Activated naive CD8-positive, alpha-beta T cell treated with anti-CD3 and anti-CD28 coated beads, Interleukin-2, amount 50 U/mL, for 24 hours (primary cell): ENCODE measurements around the gene RBMS2.
"Not testable (repeated sequence)": the region's sequence is repeated elsewhere in the genome, so short reads cannot be mapped to it uniquely, and the experiment has no call there.

ENCODE experiments used
- ATAC-seq: fragments of 150-1000 bp; cut with Tn5 transposase; one replicate; pipeline ENCODE4 v1.10.0; 2021
- DNase-seq: peaks from one replicate; pipeline ENCODE4 v3.0.0; 2021
- H3K27ac Mint-ChIP-seq: one replicate; pipeline ENCODE4 v1.8.0; 2021; ENCODE audit warnings: mild to moderate bottlenecking, mixed read lengths
- H3K27me3 Mint-ChIP-seq: one replicate; pipeline ENCODE4 v1.8.0; 2021; ENCODE audit warnings: mixed read lengths
- H3K36me3 Mint-ChIP-seq: one replicate; pipeline ENCODE4 v1.8.0; 2021; ENCODE audit warnings: low read depth, mixed read lengths
- H3K4me1 Mint-ChIP-seq: one replicate; pipeline ENCODE4 v1.8.0; 2021; ENCODE audit warnings: mixed read lengths
- H3K4me3 Mint-ChIP-seq: one replicate; pipeline ENCODE4 v1.8.0; 2021; ENCODE audit warnings: mild to moderate bottlenecking, moderate library complexity, mixed read lengths
- H3K9me3 Mint-ChIP-seq: one replicate; pipeline ENCODE4 v1.8.0; 2021; ENCODE audit warnings: mixed read lengths

The RBMS2 gene

DNA sequence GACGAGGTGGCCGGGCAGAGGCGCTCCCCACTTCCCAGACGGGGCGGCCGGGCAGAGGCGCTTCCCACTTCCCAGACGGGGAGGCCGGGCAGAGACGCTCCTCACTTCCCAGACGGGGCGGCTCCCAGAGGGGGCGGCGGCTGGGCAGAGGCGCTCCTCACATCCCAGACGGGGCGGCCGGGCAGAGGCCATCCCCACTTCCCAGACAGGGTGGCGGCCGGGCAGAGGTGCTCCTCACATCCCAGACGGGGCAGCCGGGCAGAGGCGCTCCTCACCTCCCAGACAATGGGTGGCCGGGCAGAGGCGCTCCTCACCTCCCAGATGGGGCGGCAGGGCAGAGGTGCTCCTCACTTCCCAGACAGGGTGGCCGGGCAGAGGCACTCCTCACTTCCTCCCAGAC is 27.1 kb upstream of the RBMS2 start:
- H3K9me3 Mint-ChIP-seq, H3K27ac Mint-ChIP-seq, DNase-seq, H3K4me3 Mint-ChIP-seq, ATAC-seq, H3K4me1 Mint-ChIP-seq, H3K36me3 Mint-ChIP-seq: not testable (repeated sequence)
- H3K27me3 Mint-ChIP-seq, result peaks cover 30% of the 10 kb centered on the region

DNA sequence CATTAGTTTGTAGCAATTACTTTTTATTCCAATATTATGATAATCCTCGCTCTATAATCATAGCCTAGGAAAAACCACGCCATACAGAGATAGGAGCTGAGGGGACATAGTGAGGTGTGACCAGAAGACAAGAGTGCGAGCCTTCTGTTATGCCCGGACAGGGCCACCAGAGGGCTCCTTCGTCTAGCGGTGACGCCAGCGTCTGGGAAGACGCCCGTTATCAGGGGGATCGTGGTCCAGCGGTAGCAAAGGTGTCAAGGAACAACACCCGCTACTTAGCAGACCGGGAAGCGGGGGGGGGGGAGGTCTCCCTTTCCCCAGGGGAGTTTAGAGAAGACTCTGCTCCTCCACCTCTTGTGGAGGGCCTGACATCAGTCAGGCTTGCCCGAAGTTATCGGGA is 24.9 kb upstream of the RBMS2 start:
- peaks cover 16% of the 10 kb centered on the region for H3K27me3 Mint-ChIP-seq
- H3K4me3 Mint-ChIP-seq, H3K4me1 Mint-ChIP-seq, H3K27ac Mint-ChIP-seq, ATAC-seq, H3K9me3 Mint-ChIP-seq, H3K36me3 Mint-ChIP-seq: not testable (repeated sequence)
- peak; percentile 57 for DNase-seq

- H3K9me3 Mint-ChIP-seq, H3K4me3 Mint-ChIP-seq, DNase-seq, H3K36me3 Mint-ChIP-seq, H3K27ac Mint-ChIP-seq, H3K4me1 Mint-ChIP-seq, ATAC-seq: not testable (repeated sequence)
- H3K27me3 Mint-ChIP-seq, result peaks cover 12% of the 10 kb centered on the region
These were observed 23.3 kb upstream of the RBMS2 start for GRCh38 chr12:56498126-56498902.

- ATAC-seq, H3K36me3 Mint-ChIP-seq, H3K4me3 Mint-ChIP-seq, DNase-seq, H3K9me3 Mint-ChIP-seq, H3K4me1 Mint-ChIP-seq, H3K27ac Mint-ChIP-seq, H3K27me3 Mint-ChIP-seq: not testable (repeated sequence)
These were observed 22.2 kb upstream of the RBMS2 start for GRCh38 chr12:56499452-56499851.

- H3K36me3 Mint-ChIP-seq, ATAC-seq, H3K4me1 Mint-ChIP-seq, DNase-seq, H3K4me3 Mint-ChIP-seq, H3K9me3 Mint-ChIP-seq, H3K27ac Mint-ChIP-seq: not testable (repeated sequence)
- H3K27me3 Mint-ChIP-seq, result peaks cover 11% of the 10 kb centered on the region
These were observed 21.7 kb upstream of the RBMS2 start for GRCh38 chr12:56499879-56500278.

DNA sequence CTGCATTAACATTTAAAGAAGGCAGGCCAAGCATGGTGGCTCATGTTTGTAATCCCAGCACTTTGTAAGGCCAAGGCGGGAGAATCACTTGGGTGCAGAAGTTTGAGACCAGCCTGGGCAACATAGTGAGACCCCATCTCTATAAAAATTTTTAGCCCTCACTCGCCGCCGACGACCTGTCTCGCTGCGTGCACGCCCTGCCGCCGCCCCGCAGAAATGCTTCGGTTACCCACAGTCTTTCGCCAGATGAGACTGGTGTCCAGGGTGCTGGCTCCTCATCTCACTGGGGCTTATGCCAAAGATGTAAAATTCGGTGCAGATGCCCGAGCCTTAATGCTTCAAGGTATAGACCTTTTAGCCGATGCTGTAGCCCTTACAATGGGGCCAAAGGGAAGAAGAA is 10.8 kb upstream of the RBMS2 start:
- Mint-ChIP-seq H3K27me3 (peaks cover 6% of the 10 kb centered on the region), H3K4me1 (no peaks in the 10 kb centered on the region), H3K4me3 (no peak overlapping the region), H3K27ac (no peak overlapping the region), H3K36me3 (no peaks in the 10 kb centered on the region), H3K9me3 (no peaks in the 10 kb centered on the region)
- ATAC-seq, result no peak
- no peak for DNase-seq

- not testable (repeated sequence) for H3K4me3 Mint-ChIP-seq, H3K36me3 Mint-ChIP-seq, H3K27me3 Mint-ChIP-seq, H3K27ac Mint-ChIP-seq, H3K4me1 Mint-ChIP-seq, DNase-seq, H3K9me3 Mint-ChIP-seq, ATAC-seq
These were observed 7.7 kb upstream of the RBMS2 start for GRCh38 chr12:56514014-56514318.

DNA sequence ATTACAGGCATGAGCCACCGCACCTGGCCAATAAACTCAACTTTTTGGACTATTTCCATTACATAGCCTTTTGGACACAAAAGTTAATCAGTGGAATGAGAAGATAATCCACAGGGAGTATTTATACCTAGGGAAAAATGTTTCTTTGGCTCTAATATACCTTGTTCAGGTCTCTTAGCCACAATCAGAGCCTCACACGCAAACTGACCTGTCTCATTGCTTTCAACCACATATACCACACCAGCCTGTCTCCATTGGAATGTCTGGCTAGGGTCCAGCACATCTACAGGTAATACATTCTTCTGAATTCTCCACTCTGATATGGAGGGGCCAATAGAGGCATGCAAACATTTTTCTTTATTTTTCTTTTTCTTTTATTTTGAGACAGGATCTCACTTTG is 3.8 kb upstream of the RBMS2 start:
- Mint-ChIP-seq H3K4me1 (peaks cover 31% of the 10 kb centered on the region), H3K27me3 (no peaks in the 10 kb centered on the region), H3K4me3 (no peak overlapping the region), H3K36me3 (no peaks in the 10 kb centered on the region), H3K27ac (no peak overlapping the region), H3K9me3 (no peaks in the 10 kb centered on the region)
- ATAC-seq, result no peak
- no peak for DNase-seq

DNA sequence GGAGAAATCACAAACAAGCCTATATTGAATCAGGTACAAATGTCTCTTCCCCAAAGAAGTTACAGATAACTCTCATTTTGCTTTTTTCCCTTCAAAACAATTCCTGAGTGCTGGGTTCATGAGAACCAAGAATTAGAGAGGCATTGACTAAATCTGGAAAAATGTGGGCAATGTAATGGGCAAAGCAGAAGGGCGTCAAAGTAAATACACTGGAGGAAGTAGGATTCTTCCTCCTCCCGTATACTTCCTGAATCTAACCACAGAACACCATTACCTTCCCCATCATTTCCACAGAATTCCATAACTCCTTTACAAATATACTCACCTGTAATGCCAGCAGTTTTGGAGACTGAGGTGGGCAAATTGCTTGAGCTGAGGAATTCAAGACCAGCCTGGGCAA is 3.0 kb upstream of the RBMS2 start:
- DNase-seq (no peak), ATAC-seq (no peak)
- peaks cover 33% of the 10 kb centered on the region for H3K4me1 Mint-ChIP-seq
- H3K36me3 Mint-ChIP-seq, result no peaks in the 10 kb centered on the region
- H3K4me3 Mint-ChIP-seq, result no peak overlapping the region
- no peak overlapping the region for H3K27ac Mint-ChIP-seq
- no peaks in the 10 kb centered on the region for H3K9me3 Mint-ChIP-seq
- no peaks in the 10 kb centered on the region for H3K27me3 Mint-ChIP-seq

- H3K9me3 Mint-ChIP-seq, result no peaks in the 10 kb centered on the region
- ATAC-seq (no peak), DNase-seq (no peak)
- H3K36me3 Mint-ChIP-seq, result no peaks in the 10 kb centered on the region
- no peaks in the 10 kb centered on the region for H3K27me3 Mint-ChIP-seq
- H3K27ac Mint-ChIP-seq, result no peak overlapping the region
- peaks cover 35% of the 10 kb centered on the region for H3K4me1 Mint-ChIP-seq
- H3K4me3 Mint-ChIP-seq, result no peak overlapping the region
These were observed 1.6 kb upstream of the RBMS2 start for GRCh38 chr12:56520048-56520447.

DNA sequence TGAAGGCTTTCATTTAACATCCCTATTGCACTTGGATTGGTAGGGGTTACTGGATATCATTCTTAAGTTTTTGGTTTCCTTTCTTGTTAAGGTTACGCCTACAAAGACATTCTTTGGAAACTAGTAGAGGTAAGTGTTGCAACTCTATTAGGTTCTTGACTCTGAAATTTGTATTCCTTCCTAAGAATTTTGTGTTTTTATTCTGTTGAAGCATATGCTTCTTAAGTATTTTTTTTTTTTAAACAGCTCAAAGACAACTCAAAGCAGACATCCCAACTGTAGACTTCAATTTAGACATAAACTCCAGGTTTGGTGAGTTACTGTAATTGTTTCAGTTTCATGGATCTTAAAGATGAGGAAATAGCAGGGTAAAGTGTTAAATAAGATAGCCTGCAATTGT is 1.1 kb upstream of the RBMS2 start:
- H3K4me1 Mint-ChIP-seq, result peaks cover 35% of the 10 kb centered on the region
- ATAC-seq, result no peak
- H3K36me3 Mint-ChIP-seq, result no peaks in the 10 kb centered on the region
- no peaks in the 10 kb centered on the region for H3K27me3 Mint-ChIP-seq
- DNase-seq, result no peak
- H3K27ac Mint-ChIP-seq, result no peak overlapping the region
- H3K4me3 Mint-ChIP-seq, result peak overlapping the region; percentile 80
- no peaks in the 10 kb centered on the region for H3K9me3 Mint-ChIP-seq

DNA sequence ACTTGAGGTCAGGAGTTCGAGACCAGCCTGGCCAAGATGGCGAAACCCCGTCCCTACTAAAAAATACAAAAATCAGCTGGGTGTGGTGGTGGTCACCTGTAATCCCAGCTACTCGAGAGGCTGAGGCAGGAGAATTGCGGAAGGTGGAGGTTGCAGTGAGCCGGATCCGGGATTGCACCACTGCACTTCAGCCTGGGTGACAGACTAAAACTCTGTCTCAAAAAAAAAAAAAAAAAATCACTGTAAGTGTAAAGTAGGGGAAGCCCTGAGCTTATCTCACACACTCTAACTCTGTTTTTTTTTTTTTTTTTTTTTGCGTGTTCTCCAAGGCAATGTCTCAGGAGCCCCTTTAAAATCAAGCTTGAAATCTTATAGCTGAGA is 421 bp upstream of the RBMS2 start:
- H3K36me3 Mint-ChIP-seq, result no peaks in the 10 kb centered on the region
- H3K27ac Mint-ChIP-seq, result peak overlapping the region; percentile 74
- H3K4me1 Mint-ChIP-seq, result peaks cover 35% of the 10 kb centered on the region
- peak overlapping the region; percentile 80 for H3K4me3 Mint-ChIP-seq
- H3K27me3 Mint-ChIP-seq, result no peaks in the 10 kb centered on the region
- DNase-seq (no peak), ATAC-seq (peak; percentile 6)
- no peaks in the 10 kb centered on the region for H3K9me3 Mint-ChIP-seq

GRCh38 chr12:56522411-56523193 is 982 bp downstream of the RBMS2 start:
- ATAC-seq (peak; percentile 83), DNase-seq (no peak)
- Mint-ChIP-seq H3K9me3 (no peaks in the 10 kb centered on the region), H3K27ac (peak overlapping the region; percentile 74), H3K4me3 (peak overlapping the region; percentile 80), H3K27me3 (no peaks in the 10 kb centered on the region), H3K36me3 (no peaks in the 10 kb centered on the region), H3K4me1 (peaks cover 35% of the 10 kb centered on the region)

- no peak overlapping the region for H3K4me3 Mint-ChIP-seq
- DNase-seq, result no peak
- H3K4me1 Mint-ChIP-seq, result peaks cover 1% of the 10 kb centered on the region
- no peak overlapping the region for H3K27ac Mint-ChIP-seq
- ATAC-seq, result no peak
- no peaks in the 10 kb centered on the region for H3K9me3 Mint-ChIP-seq
- no peaks in the 10 kb centered on the region for H3K27me3 Mint-ChIP-seq
- no peaks in the 10 kb centered on the region for H3K36me3 Mint-ChIP-seq
These were observed 7.2 kb downstream of the RBMS2 start for GRCh38 chr12:56528846-56529245.

DNA sequence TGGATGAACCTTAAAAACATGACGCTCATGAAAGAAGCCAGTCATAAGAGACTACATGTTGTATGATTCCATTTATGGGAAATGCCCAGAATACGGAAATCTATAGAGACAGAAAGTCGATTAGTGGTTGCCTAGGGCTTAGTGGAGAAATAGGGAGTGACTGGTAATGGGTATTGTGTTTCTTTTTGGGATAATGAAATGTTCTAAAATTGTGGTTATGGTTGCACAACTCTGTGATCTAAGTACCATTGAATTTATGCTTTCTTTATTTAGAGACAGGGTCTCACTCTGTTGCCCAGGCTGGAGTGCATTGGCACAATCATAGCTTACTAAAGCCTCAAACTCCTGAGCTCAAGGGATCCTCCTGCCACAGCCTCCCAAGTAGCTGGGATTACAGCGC is 8.0 kb downstream of the RBMS2 start:
- Mint-ChIP-seq H3K27ac (no peak overlapping the region), H3K36me3 (no peaks in the 10 kb centered on the region)

More for the DNA sequence above, 8.0 kb downstream of the RBMS2 start:
- Mint-ChIP-seq H3K9me3 (no peaks in the 10 kb centered on the region), H3K27me3 (no peaks in the 10 kb centered on the region), H3K4me1 (no peaks in the 10 kb centered on the region), H3K4me3 (no peak overlapping the region)
- DNase-seq, result no peak
- ATAC-seq, result no peak
